CD8-positive, alpha-beta memory T cell (primary cell): ENCODE data around the gene RSPH1. TPM values are rescaled to one million over a fixed set of nuclear protein-coding genes. Genes with fewer than 3 reads are reported as not detected.

ENCODE experiments used
- CTCF ChIA-PET: fragments of 350-600 bp; sonication (Branson Sonifier 250); formaldehyde crosslinking; loops from one replicate; lab custom pipeline; 2021; ENCODE audit warnings: antibody characterized with exemption; lab: Charles Lee
- POLR2A ChIA-PET: fragments of 350-600 bp; sonication (Branson Sonifier 250); formaldehyde crosslinking; loops from one replicate; lab custom pipeline; 2021; ENCODE audit warnings: antibody characterized with exemption; lab: Charles Lee
- DNase-seq, 5 donors: peaks; one replicate each; pipeline versions ENCODE4 v3.0.0 to v3.0.0-alpha.2; 2020 to 2022; ENCODE audit warnings: mixed read lengths in 1 of 5
- H3K27ac ChIP-seq: one replicate; pipeline ENCODE4 v1.7.0; 2013; ENCODE audit warnings: low read depth, mild to moderate bottlenecking, low read length, moderate library complexity
- H3K27me3 ChIP-seq: 2 replicates; pipeline ENCODE4 v1.7.0; 2013; ENCODE audit warnings: low read length, mild to moderate bottlenecking; ENCODE audit not compliant: insufficient read depth, poor library complexity, severe bottlenecking
- H3K36me3 ChIP-seq: 2 replicates; pipeline ENCODE4 v1.7.0; 2013; ENCODE audit warnings: mild to moderate bottlenecking, low read length, moderate library complexity; ENCODE audit not compliant: insufficient read depth
- H3K4me1 ChIP-seq: 2 replicates; pipeline ENCODE4 v1.7.0; 2013; ENCODE audit warnings: mild to moderate bottlenecking, low read length, moderate library complexity; ENCODE audit not compliant: insufficient read depth
- H3K4me3 ChIP-seq: 2 replicates; pipeline ENCODE4 v1.7.0; 2013; ENCODE audit warnings: mild to moderate bottlenecking, low read length
- H3K9me3 ChIP-seq: 2 replicates; pipeline ENCODE4 v1.7.0; 2013; ENCODE audit warnings: mild to moderate bottlenecking, low read length
- H3K27ac Mint-ChIP-seq, 8 donors: one replicate each; pipeline ENCODE4 v1.8.0; 2020 to 2021; ENCODE audit warnings: mixed read lengths in 8 of 8, mild to moderate bottlenecking in 6 of 8, inconsistent platforms in 3 of 8, moderate library complexity in 3 of 8
- H3K27me3 Mint-ChIP-seq, 2 donors: one replicate each; pipeline ENCODE4 v1.8.0; 2020 to 2021; ENCODE audit warnings: mixed read lengths in 2 of 2, mild to moderate bottlenecking in 1 of 2, moderate library complexity in 1 of 2
- H3K36me3 Mint-ChIP-seq, 3 donors: one replicate each; pipeline ENCODE4 v1.8.0; 2020 to 2021; ENCODE audit warnings: mixed read lengths in 3 of 3, inconsistent platforms in 1 of 3, mild to moderate bottlenecking in 1 of 3
- H3K4me1 Mint-ChIP-seq, 3 donors: one replicate each; pipeline ENCODE4 v1.8.0; 2020 to 2021; ENCODE audit warnings: mixed read lengths in 3 of 3, inconsistent platforms in 1 of 3, mild to moderate bottlenecking in 1 of 3
- H3K4me3 Mint-ChIP-seq, 7 donors: one replicate each; pipeline ENCODE4 v1.8.0; 2020 to 2021; ENCODE audit warnings: mixed read lengths in 7 of 7, mild to moderate bottlenecking in 6 of 7, moderate library complexity in 4 of 7, inconsistent platforms in 2 of 7
- H3K9me3 Mint-ChIP-seq, 5 donors: one replicate each; pipeline ENCODE4 v1.8.0; 2020 to 2022; ENCODE audit warnings: mixed read lengths in 5 of 5, mild to moderate bottlenecking in 3 of 5, moderate library complexity in 2 of 5, inconsistent platforms in 1 of 5
- polyA plus RNA-seq: library from polyadenylated mRNA; unstranded; fragments of 300-500 nt; fragmentation: Illumina TruSeq; gene quantifications from one replicate; pipeline ENCODE4 v1.2.3, GENCODE V29; 2021
- total RNA-seq, 2 experiments: library from RNA; stranded (reverse); gene quantifications; one replicate each; pipeline ENCODE4 v1.2.3, GENCODE V29; 2021

The RSPH1 gene
- total and polyA plus RNA-seq, 3 experiments from 2014 or later = not detected

- peak overlapping the region in 2 of 7 donors; percentile 60 to 72 for H3K4me3 Mint-ChIP-seq
- H3K27me3 Mint-ChIP-seq = no peaks in the 10 kb centered on the region
- H3K4me3 ChIP-seq = no peak overlapping the region
Measured at GRCh38 chr21:42523941-42524340, 27.9 kb upstream of the RSPH1 start.

GRCh38 chr21:42523211-42523610 is 27.2 kb upstream of the RSPH1 start:
- no peaks in the 10 kb centered on the region for H3K27me3 ChIP-seq
- Mint-ChIP-seq H3K4me3 (no peak overlapping the region), H3K27me3 (no peaks in the 10 kb centered on the region), H3K9me3 (no peaks in the 10 kb centered on the region), H3K36me3 (peaks cover 0 to 78% (median 23%) of the 10 kb centered on the region in 3 donors), H3K27ac (peak overlapping the region in 6 of 8 donors; percentile 47 to 84 (median 66)), H3K4me1 (peaks cover 52 to 75% (median 66%) of the 10 kb centered on the region in 3 donors)
- H3K27ac ChIP-seq = no peak overlapping the region
- POLR2A ChIA-PET = no interaction called here
- no peak for DNase-seq
- no peak overlapping the region for H3K4me3 ChIP-seq
- CTCF ChIA-PET = interaction anchor here (1.3 kb wide), 1 partner anchor 14 kb away, joined by 3 read pairs; no protein-coding TSS in a partner anchor
- H3K36me3 ChIP-seq = peaks cover 35% of the 10 kb centered on the region
- H3K9me3 ChIP-seq = no peaks in the 10 kb centered on the region
- peaks cover 25% of the 10 kb centered on the region for H3K4me1 ChIP-seq

More at GRCh38 chr21:42523941-42524340, 27.9 kb upstream of the RSPH1 start:
- DNase-seq = no peak
- peaks cover 32% of the 10 kb centered on the region for H3K4me1 ChIP-seq
- H3K27me3 ChIP-seq = no peaks in the 10 kb centered on the region
- H3K27ac ChIP-seq = no peak overlapping the region
- Mint-ChIP-seq H3K27ac (peak overlapping the region; percentile 81 to 99 (median 92)), H3K9me3 (no peaks in the 10 kb centered on the region), H3K36me3 (peaks cover 0 to 70% (median 23%) of the 10 kb centered on the region in 3 donors), H3K4me1 (peaks cover 53 to 70% (median 62%) of the 10 kb centered on the region in 3 donors)
- no peaks in the 10 kb centered on the region for H3K9me3 ChIP-seq
- peaks cover 28% of the 10 kb centered on the region for H3K36me3 ChIP-seq
- ChIA-PET POLR2A (no interaction called here), CTCF (interaction anchor here (1.3 kb wide), 1 partner anchor 13 kb away, joined by 3 read pairs; no protein-coding TSS in a partner anchor)

GRCh38 chr21:42522771-42523170 is 26.7 kb upstream of the RSPH1 start:
- H3K27ac Mint-ChIP-seq = peak overlapping the region in 6 of 8 donors; percentile 13 to 84 (median 62)
- peaks cover 48 to 75% (median 63%) of the 10 kb centered on the region in 3 donors for H3K4me1 Mint-ChIP-seq
- peaks cover 38% of the 10 kb centered on the region for H3K36me3 ChIP-seq
- H3K9me3 Mint-ChIP-seq = no peaks in the 10 kb centered on the region
- no peak overlapping the region for H3K4me3 ChIP-seq
- H3K9me3 ChIP-seq = no peaks in the 10 kb centered on the region
- CTCF ChIA-PET = no interaction called here
- no peaks in the 10 kb centered on the region for H3K27me3 ChIP-seq
- no peak for DNase-seq
- peaks cover 0 to 78% (median 23%) of the 10 kb centered on the region in 3 donors for H3K36me3 Mint-ChIP-seq
- no peaks in the 10 kb centered on the region for H3K27me3 Mint-ChIP-seq
- no peak overlapping the region for H3K27ac ChIP-seq
- peaks cover 22% of the 10 kb centered on the region for H3K4me1 ChIP-seq
- no peak overlapping the region for H3K4me3 Mint-ChIP-seq
- POLR2A ChIA-PET = no interaction called here

GRCh38 chr21:42522271-42522670 is 26.2 kb upstream of the RSPH1 start:
- no peaks in the 10 kb centered on the region for H3K27me3 ChIP-seq
- Mint-ChIP-seq H3K9me3 (no peaks in the 10 kb centered on the region), H3K36me3 (peaks cover 0 to 80% (median 23%) of the 10 kb centered on the region in 3 donors), H3K4me1 (peaks cover 45 to 75% (median 63%) of the 10 kb centered on the region in 3 donors), H3K4me3 (no peak overlapping the region), H3K27me3 (no peaks in the 10 kb centered on the region), H3K27ac (peak overlapping the region in 2 of 8 donors; percentile 29 to 56)
- no peak overlapping the region for H3K27ac ChIP-seq
- H3K9me3 ChIP-seq = no peaks in the 10 kb centered on the region
- H3K36me3 ChIP-seq = peaks cover 38% of the 10 kb centered on the region
- ChIA-PET CTCF (no interaction called here), POLR2A (no interaction called here)
- H3K4me1 ChIP-seq = peaks cover 18% of the 10 kb centered on the region
- DNase-seq = no peak
- H3K4me3 ChIP-seq = no peak overlapping the region

GRCh38 chr21:42521805-42522204 is 25.8 kb upstream of the RSPH1 start:
- Histone ChIP-seq H3K4me3 (no peak overlapping the region), H3K27me3 (no peaks in the 10 kb centered on the region), H3K36me3 (peaks cover 39% of the 10 kb centered on the region), H3K27ac (no peak overlapping the region), H3K4me1 (peaks cover 13% of the 10 kb centered on the region), H3K9me3 (no peaks in the 10 kb centered on the region)
- POLR2A ChIA-PET = no interaction called here
- Mint-ChIP-seq H3K36me3 (peaks cover 3 to 83% (median 23%) of the 10 kb centered on the region in 3 donors), H3K9me3 (no peaks in the 10 kb centered on the region), H3K27ac (peak overlapping the region in 2 of 8 donors; percentile 51 to 75), H3K4me3 (no peak overlapping the region), H3K4me1 (peaks cover 46 to 75% (median 63%) of the 10 kb centered on the region in 3 donors), H3K27me3 (no peaks in the 10 kb centered on the region)
- CTCF ChIA-PET = no interaction called here
- DNase-seq = no peak

GRCh38 chr21:42521384-42521783 is 25.4 kb upstream of the RSPH1 start:
- no peak overlapping the region for H3K4me3 Mint-ChIP-seq
- Histone ChIP-seq H3K27me3 (no peaks in the 10 kb centered on the region), H3K4me3 (no peak overlapping the region), H3K27ac (no peak overlapping the region), H3K9me3 (no peaks in the 10 kb centered on the region), H3K36me3 (peaks cover 43% of the 10 kb centered on the region), H3K4me1 (peaks cover 9% of the 10 kb centered on the region)
- DNase-seq = no peak
- CTCF ChIA-PET = no interaction called here
- peak overlapping the region in 1 of 8 donors; percentile 75 for H3K27ac Mint-ChIP-seq
- peaks cover 48 to 77% (median 64%) of the 10 kb centered on the region in 3 donors for H3K4me1 Mint-ChIP-seq
- peaks cover 3 to 84% (median 23%) of the 10 kb centered on the region in 3 donors for H3K36me3 Mint-ChIP-seq
- no peaks in the 10 kb centered on the region for H3K27me3 Mint-ChIP-seq
- POLR2A ChIA-PET = no interaction called here
- H3K9me3 Mint-ChIP-seq = no peaks in the 10 kb centered on the region

GRCh38 chr21:42520628-42521253 is 24.7 kb upstream of the RSPH1 start:
- ChIA-PET CTCF (no interaction called here), POLR2A (no interaction called here)
- Histone ChIP-seq H3K9me3 (no peaks in the 10 kb centered on the region), H3K4me1 (peaks cover 10% of the 10 kb centered on the region), H3K27me3 (no peaks in the 10 kb centered on the region), H3K36me3 (peaks cover 44% of the 10 kb centered on the region), H3K4me3 (no peak overlapping the region), H3K27ac (no peak overlapping the region)
- Mint-ChIP-seq H3K4me1 (peaks cover 43 to 77% (median 64%) of the 10 kb centered on the region in 3 donors), H3K27me3 (no peaks in the 10 kb centered on the region), H3K9me3 (no peaks in the 10 kb centered on the region), H3K4me3 (no peak overlapping the region), H3K27ac (peak overlapping the region in 3 of 8 donors; percentile 8 to 79 (median 72)), H3K36me3 (peaks cover 3 to 81% (median 21%) of the 10 kb centered on the region in 3 donors)
- DNase-seq = no peak

GRCh38 chr21:42518626-42519025 is 22.6 kb upstream of the RSPH1 start:
- H3K27ac ChIP-seq = no peak overlapping the region
- no peaks in the 10 kb centered on the region for H3K9me3 ChIP-seq
- Mint-ChIP-seq H3K27ac (peak overlapping the region in 1 of 8 donors; percentile 75), H3K27me3 (no peaks in the 10 kb centered on the region), H3K4me1 (peaks cover 35 to 71% (median 58%) of the 10 kb centered on the region in 3 donors), H3K9me3 (no peaks in the 10 kb centered on the region), H3K36me3 (peaks cover 3 to 71% (median 21%) of the 10 kb centered on the region in 3 donors), H3K4me3 (peak overlapping the region in 2 of 7 donors; percentile 60 to 72)
- H3K36me3 ChIP-seq = peaks cover 44% of the 10 kb centered on the region
- H3K4me1 ChIP-seq = peaks cover 15% of the 10 kb centered on the region
- H3K27me3 ChIP-seq = no peaks in the 10 kb centered on the region
- POLR2A ChIA-PET = no interaction called here
- no peak overlapping the region for H3K4me3 ChIP-seq
- no peak for DNase-seq
- CTCF ChIA-PET = no interaction called here
